ENCODE measurements around the gene LYRM9. TPM values are rescaled to one million over a fixed set of nuclear protein-coding genes. Genes with fewer than 3 reads are reported as not detected.
"Not testable (repeated sequence)": the region's sequence is repeated elsewhere in the genome, so short reads cannot be mapped to it uniquely, and the experiment has no call there.

LYRM9 gene
- total RNA-seq, 1 donor: 18.8 TPM

DNA sequence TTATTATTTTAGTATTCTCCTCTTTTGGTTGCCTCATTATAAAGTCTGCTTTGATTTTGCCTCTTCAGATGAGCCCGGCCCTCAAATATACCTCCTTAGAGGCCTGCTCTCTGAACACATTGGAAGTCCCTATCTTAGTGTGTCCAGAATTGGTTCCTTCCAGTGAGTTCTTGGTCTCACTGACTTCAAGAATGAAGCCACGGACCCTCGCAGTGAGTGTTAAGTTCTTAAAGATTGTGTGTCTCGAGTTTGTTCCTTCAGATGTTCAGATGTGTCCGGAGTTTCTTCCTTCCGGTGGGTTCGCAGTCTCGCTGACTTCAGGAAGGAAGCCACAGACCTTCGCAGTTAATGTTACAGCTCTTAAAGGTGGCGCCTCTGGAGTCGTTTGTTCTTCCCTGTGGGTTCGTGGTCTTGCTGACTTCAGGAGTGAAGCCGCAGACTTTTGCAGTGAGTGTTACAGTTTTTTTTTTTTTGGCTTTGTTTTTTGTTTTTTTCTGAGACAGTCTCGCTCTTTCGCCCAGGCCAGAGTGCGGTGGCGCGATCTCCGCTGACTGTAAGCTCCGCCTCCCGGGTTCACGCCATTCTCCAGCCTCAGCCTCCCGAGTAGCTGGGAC lies 47.0 kb downstream of the LYRM9 start:
- Histone ChIP-seq H3K27me3 (ENCODE audit: insufficient read depth, low read length) (no peaks in the 10 kb centered on the region), H3K4me1 (ENCODE audit: insufficient read depth, low read length) (peaks cover 8% of the 10 kb centered on the region), H3K4me3 (ENCODE audit: low read length) (peak overlapping the region; percentile 6), H3K9me3 (ENCODE audit: low read depth, low read length) (no peaks in the 10 kb centered on the region)

DNA sequence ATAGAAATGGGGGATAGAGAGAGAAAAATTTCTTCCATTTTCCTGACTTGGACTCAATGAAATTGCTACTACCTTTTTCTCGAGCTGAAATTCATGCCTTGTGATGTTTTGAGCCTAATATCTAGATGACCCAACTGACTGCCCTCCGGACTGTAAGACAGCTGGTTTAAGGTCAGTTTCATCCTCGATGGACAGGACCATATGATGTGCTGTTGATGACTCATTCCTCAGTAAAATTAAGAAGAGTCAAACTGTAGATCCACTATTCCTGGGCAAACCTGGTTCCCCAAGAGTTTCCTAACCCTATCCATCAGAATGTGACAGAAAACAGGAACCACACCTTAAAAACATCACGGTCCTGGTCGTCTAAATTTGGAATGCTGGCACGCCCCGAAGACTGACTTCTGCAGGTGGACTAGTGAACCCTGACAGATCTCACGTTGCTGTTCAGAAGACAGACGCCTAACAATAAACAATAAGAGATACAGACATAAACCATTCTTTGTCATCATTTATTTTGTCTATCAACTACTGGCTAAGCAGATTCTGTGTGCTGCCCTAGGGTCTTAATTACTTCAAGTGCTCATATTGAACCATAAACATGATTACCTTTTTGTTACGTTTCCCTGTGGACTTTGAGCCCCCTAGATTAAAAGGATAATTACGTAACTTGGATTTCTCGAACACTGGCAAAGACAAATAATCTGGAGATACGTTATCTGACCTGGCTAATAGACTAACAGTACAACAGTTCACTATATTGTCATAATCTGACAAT lies 47.7 kb downstream of the LYRM9 start:
- H3K4me1 ChIP-seq (ENCODE audit: insufficient read depth, low read length): peaks cover 8% of the 10 kb centered on the region
- no peaks in the 10 kb centered on the region for H3K9me3 ChIP-seq (ENCODE audit: low read depth, low read length)
- H3K4me3 ChIP-seq (ENCODE audit: low read length): no peak overlapping the region
- H3K27me3 ChIP-seq (ENCODE audit: insufficient read depth, low read length): no peaks in the 10 kb centered on the region

DNA sequence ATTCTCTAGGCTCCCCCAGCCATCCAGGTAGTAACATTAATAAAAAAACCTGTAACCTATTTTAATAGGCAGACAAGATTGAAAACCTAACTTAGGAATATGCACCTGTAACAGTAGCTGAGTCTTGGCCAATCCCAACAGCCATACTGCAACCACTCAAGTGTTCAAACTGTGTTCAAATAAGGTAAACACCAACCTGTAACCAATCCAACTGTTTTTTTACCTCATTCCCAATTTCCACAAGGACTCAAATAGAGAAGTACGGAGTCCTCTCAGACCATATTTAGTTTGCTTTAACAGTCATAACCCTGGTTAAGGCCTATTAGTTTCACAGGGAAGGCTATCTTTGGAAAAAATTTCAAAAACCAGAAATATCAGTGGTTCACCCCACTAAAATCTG lies 52.5 kb downstream of the LYRM9 start:
- H3K4me1 ChIP-seq (ENCODE audit: insufficient read depth, low read length): no peaks in the 10 kb centered on the region
- no peaks in the 10 kb centered on the region for H3K27me3 ChIP-seq (ENCODE audit: insufficient read depth, low read length)
- no peaks in the 10 kb centered on the region for H3K9me3 ChIP-seq (ENCODE audit: low read depth, low read length)
- no peak overlapping the region for H3K4me3 ChIP-seq (ENCODE audit: low read length)

DNA sequence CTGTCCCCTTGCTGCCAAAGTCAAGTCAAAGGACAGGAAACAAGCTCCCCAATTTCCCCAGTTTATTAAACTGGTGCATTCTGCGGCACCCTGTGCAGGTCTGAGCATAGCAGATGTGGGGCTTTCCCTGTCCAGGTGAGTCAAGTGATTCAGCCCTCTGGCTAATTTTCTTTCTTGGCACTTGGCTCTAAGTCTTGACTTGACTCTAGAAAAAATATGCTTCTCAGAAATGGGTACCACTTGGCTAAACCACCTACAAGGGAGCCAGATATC lies 52.8 kb downstream of the LYRM9 start:
- not testable (repeated sequence) for H3K4me1 ChIP-seq (ENCODE audit: insufficient read depth, low read length); H3K4me3 ChIP-seq (ENCODE audit: low read length); H3K27me3 ChIP-seq (ENCODE audit: insufficient read depth, low read length); H3K9me3 ChIP-seq (ENCODE audit: low read depth, low read length)

DNA sequence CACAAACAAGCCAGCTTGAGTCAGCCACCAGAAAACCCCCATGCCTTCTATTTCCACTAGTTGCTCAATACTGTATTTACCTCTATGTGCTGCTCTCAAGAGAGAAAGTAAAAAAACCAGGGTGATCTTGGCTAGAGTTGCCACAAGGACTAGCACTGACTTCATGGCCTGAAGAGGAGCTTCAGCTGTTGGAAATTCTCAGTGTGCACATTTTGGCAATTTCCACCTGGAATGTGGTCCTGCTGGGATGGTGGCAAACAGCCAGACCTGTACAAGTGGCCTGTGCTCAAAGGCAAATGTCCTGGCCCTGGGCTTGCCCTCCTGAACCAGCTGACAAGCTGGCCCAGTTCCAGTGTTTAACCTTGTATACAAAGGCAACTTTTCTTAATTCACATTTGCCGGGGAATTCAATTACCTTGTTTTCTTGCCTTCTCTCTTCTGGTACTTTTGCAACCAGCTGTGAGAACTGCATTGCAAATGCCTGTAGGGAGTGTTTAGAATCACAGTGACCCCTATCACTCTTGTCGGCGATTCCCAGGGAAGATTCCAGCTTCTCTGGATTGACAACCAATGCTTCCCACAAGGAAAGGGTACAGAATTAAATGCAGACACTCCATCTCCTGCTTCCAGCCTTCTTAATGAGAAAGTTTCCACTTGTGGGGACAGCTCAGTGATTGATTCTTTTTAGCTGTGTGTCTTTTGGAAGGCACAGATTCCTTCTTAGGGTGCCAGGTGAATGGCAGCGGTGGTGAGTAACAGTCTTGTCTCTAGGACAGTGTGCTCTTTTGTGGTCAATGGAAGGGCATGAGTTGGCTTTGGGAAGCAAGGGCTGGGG lies 53.4 kb downstream of the LYRM9 start:
- not testable (repeated sequence) for H3K4me3 ChIP-seq (ENCODE audit: low read length); H3K27me3 ChIP-seq (ENCODE audit: insufficient read depth, low read length); H3K9me3 ChIP-seq (ENCODE audit: low read depth, low read length); H3K4me1 ChIP-seq (ENCODE audit: insufficient read depth, low read length)

DNA sequence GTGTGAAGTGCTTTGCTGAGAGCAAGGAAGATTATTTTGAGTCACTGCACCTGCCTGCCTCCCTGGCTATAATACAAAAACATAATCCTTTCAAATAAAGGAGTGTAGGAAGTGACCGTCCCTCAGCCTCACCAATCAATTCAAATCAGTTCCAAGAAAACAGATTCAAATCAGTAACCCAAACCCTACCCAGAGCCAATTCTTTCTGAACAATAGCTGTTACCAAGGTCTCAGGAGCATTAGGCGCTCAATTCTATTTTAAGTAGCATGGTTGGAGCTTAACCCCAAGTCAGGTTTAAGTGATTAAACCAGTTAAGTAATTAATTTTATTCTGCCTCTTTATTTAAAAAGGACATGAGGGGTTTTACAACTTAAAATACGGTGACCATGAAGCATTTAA lies 54.6 kb downstream of the LYRM9 start:
- H3K4me3 ChIP-seq (ENCODE audit: low read length); H3K9me3 ChIP-seq (ENCODE audit: low read depth, low read length); H3K27me3 ChIP-seq (ENCODE audit: insufficient read depth, low read length); H3K4me1 ChIP-seq (ENCODE audit: insufficient read depth, low read length): not testable (repeated sequence)

DNA sequence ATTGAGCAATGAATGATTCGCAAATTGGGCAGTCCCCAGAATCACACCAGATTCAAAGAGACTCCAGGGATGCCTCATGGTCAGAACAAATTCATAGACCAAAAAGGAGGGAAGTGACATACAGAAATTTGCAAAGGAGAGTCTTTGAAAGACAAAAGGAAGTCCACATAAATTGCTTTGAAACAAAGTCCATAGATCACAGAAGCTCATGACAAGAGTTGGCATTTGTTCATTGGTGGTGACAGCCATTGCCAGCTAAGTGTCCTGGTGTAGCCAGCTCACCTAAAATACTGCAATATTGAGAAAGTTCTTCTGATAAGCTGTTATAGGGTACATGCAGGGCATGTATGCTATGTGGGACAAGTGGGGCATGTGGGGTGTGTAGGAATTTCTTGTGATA lies 55.4 kb downstream of the LYRM9 start:
- H3K4me3 ChIP-seq (ENCODE audit: low read length); H3K27me3 ChIP-seq (ENCODE audit: insufficient read depth, low read length); H3K9me3 ChIP-seq (ENCODE audit: low read depth, low read length); H3K4me1 ChIP-seq (ENCODE audit: insufficient read depth, low read length): not testable (repeated sequence)

DNA sequence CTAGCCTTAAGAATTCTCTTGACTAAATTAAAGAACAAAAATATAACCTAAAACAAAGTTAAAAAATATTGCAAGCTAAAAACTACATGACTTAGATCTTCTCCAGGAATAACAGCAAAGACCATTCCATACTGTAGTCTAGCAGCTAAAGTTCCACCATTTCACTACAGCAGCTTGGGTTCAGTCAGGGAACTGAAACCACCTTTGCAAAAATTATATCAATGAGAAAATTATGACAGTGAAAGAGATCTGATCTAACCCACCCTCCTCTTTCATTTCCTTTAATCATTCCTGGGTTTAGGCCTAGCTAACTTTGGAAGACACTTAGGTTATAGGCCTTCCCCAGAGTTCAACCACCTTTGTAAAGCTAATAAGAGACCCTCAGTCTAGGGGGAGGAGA lies 56.5 kb downstream of the LYRM9 start:
- Histone ChIP-seq H3K9me3 (ENCODE audit: low read depth, low read length) (no peaks in the 10 kb centered on the region), H3K27me3 (ENCODE audit: insufficient read depth, low read length) (no peaks in the 10 kb centered on the region), H3K4me1 (ENCODE audit: insufficient read depth, low read length) (no peaks in the 10 kb centered on the region), H3K4me3 (ENCODE audit: low read length) (no peak overlapping the region)

DNA sequence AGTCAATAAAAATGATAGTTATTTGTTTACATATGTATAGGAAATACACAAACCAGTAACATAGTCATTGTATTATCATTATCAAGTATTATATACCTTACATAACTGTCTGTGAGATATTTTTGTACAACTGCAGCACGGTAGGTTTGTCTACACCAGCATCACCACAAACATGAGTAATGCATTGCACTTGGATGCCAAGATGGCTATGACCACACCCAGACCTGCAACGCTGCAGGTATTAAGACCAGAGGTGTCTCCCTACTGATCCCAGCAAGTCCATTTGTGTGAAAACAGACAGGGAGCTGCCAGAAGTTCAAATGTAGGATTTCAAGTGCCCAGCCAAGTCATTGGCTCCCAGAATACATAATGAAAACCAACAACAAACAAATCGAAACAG lies 58.6 kb downstream of the LYRM9 start:
- Histone ChIP-seq H3K27me3 (ENCODE audit: insufficient read depth, low read length) (no peaks in the 10 kb centered on the region), H3K4me1 (ENCODE audit: insufficient read depth, low read length) (no peaks in the 10 kb centered on the region), H3K9me3 (ENCODE audit: low read depth, low read length) (no peaks in the 10 kb centered on the region), H3K4me3 (ENCODE audit: low read length) (no peak overlapping the region)

DNA sequence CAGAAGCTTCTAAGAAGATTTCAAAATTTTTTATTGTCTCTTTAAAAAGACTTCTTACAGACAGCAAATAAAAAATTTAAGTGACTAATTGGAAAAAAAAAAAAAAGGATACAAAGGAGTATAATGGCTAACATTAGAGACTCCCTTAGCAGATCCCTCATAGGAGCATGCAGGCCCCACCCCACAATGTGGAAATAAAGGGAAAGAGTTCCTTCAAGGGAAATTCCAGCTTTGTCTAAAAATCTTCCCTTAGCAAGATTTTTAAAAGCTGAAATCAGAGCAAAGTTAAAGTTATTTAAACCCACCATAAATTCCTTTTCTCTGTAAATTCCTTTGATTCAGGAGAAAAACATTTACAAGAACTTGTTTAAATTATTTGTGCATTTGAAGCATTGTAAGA lies 60.3 kb downstream of the LYRM9 start:
- no peaks in the 10 kb centered on the region for H3K9me3 ChIP-seq (ENCODE audit: low read depth, low read length)
- H3K27me3 ChIP-seq (ENCODE audit: insufficient read depth, low read length): peaks cover 1% of the 10 kb centered on the region
- no peak overlapping the region for H3K4me3 ChIP-seq (ENCODE audit: low read length)
- H3K4me1 ChIP-seq (ENCODE audit: insufficient read depth, low read length): no peaks in the 10 kb centered on the region

DNA sequence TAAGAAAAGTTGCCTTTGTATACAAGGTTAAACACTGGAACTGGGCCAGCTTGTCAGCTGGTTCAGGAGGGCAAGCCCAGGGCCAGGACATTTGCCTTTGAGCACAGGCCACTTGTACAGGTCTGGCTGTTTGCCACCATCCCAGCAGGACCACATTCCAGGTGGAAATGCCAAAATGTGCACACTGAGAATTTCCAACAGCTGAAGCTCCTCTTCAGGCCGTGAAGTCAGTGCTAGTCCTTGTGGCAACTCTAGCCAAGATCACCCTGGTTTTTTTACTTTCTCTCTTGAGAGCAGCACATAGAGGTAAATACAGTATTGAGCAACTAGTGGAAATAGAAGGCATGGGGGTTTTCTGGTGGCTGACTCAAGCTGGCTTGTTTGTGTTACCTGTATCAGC lies 63.3 kb downstream of the LYRM9 start:
- not testable (repeated sequence) for H3K4me3 ChIP-seq (ENCODE audit: low read length); H3K9me3 ChIP-seq (ENCODE audit: low read depth, low read length); H3K27me3 ChIP-seq (ENCODE audit: insufficient read depth, low read length); H3K4me1 ChIP-seq (ENCODE audit: insufficient read depth, low read length)

DNA sequence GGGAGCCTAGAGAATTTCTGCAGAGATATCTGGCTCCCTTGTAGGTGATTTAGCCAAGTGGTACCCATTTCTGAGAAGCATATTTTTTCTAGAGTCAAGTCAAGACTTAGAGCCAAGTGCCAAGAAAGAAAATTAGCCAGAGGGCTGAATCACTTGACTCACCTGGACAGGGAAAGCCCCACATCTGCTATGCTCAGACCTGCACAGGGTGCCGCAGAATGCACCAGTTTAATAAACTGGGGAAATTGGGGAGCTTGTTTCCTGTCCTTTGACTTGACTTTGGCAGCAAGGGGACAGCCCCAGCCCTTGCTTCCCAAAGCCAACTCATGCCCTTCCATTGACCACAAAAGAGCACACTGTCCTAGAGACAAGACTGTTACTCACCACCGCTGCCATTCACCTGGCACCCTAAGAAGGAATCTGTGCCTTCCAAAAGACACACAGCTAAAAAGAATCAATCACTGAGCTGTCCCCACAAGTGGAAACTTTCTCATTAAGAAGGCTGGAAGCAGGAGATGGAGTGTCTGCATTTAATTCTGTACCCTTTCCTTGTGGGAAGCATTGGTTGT lies 63.9 kb downstream of the LYRM9 start:
- H3K4me3 ChIP-seq (ENCODE audit: low read length); H3K9me3 ChIP-seq (ENCODE audit: low read depth, low read length); H3K27me3 ChIP-seq (ENCODE audit: insufficient read depth, low read length); H3K4me1 ChIP-seq (ENCODE audit: insufficient read depth, low read length): not testable (repeated sequence)

Other genes starting within 250 kb of the LYRM9 start
- not detected for gene NOS2, start 92.8 kb downstream of the LYRM9 start, total RNA-seq
- gene NLK, start 149.3 kb upstream of the LYRM9 start, total RNA-seq: 17.1 TPM